A549 treated with CORT108297 at 1 μM for 4 hours (cell line): ENCODE results near the gene BATF3. TPM values are rescaled to one million over a fixed set of nuclear protein-coding genes. Genes with fewer than 3 reads are reported as not detected.

ENCODE experiments used
- total RNA-seq: library from RNA; stranded (reverse); fragments of 200-300 nt; extraction: Qiagen RNA extraction; gene quantifications from 5 replicates; pipeline ENCODE4 v1.2.3, GENCODE V29; 2022

BATF3 gene, protein sequence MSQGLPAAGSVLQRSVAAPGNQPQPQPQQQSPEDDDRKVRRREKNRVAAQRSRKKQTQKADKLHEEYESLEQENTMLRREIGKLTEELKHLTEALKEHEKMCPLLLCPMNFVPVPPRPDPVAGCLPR
- 20.0 to 35.4 TPM (median 33.7 TPM) in 5 replicates for total RNA-seq

DNA sequence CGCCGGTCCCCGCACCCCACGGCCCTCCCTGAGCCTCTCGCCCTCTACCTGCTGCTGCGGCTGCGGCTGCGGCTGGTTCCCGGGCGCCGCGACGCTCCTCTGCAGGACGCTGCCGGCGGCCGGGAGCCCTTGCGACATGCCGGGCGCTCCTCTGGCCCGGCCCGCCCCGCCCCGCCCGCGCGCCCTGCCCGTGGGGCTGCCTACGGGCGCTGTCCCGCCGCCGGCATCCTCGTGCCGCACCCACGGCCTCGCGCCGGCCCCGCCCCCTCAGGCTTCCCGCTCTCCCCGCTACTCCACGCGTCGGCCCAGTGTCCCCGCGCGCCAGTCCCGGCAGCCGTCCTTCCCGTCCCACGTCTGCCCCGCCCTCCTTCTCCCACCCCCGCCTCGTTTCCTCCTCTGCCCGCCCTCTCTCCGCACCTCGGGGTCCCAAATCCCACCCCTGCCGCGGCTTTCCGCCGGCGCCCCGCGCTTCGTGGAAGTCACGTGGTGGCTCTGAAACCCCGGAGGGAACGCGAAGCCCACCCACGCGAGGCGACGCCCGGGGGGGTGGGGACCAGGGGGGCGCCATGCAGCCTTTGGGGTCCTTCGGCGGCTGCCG, at the start of gene BATF3:
Gene BATF3, minus strand, starts transcription at position 216 of the 598 bp plus-strand sequence. Its CDS starts 78 bp downstream, at position 138.

Other genes starting within 250 kb of the BATF3 start
- gene ATF3, start 91.1 kb downstream of the BATF3 start, total RNA-seq, result 24.9 to 41.0 TPM (median 38.6 TPM) in 5 replicates
- gene NSL1, start 91.9 kb upstream of the BATF3 start, total RNA-seq, result 28.9 to 40.1 TPM (median 30.3 TPM) in 5 replicates
- 11.4 to 15.5 TPM (median 12.1 TPM) in 5 replicates for gene TATDN3, start 92.1 kb upstream of the BATF3 start, total RNA-seq
- gene SPATA45, start 147.8 kb upstream of the BATF3 start, total RNA-seq, result 0.28 TPM in 2 of 5 replicates, not detected in the others
- 14.3 to 18.3 TPM (median 15.8 TPM) in 5 replicates for gene FLVCR1, start 158.4 kb upstream of the BATF3 start, total RNA-seq